NCI-H2107 treated with DMSO at 0.1 percent for 48 hours (cell line): ENCODE measurements around the gene INPP5A.

Source experiments
- DNase-seq: peaks from one replicate; lab custom pipeline; 2025; ENCODE audit not compliant: unreplicated experiment; lab: John Stamatoyannopoulos, UW

Gene INPP5A

DNA sequence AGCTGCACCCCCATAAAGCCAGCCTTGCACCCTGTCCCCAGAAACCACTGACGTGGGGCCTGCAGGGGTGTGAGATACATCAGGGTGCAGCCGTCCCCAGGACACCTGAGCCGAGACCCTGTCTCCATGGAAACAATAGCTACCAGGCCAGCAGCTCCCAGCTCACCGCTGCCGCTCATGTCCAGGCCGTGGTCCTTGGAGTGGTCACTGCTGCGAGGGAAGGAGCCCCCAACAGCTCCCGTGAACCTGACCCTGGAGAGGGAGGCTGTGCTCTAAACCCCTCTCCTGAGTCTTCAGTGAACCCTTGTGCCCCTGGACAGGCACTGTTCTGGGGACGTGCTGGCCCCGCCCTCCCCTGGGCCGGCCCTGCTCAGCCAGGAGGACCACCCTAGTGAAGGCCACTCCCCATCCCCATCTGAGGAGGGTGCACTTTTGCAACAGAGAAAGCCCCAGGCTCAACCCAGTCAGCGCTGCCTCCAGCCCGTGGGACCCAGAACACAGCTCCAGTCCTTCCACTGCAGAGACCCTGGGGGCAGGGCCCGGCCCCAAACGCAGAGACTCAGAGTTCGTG, 19.6 kb upstream of the INPP5A start:
- no peak for DNase-seq

GRCh38 chr10:132518572-132519381, 18.8 kb upstream of the INPP5A start:
- peak; percentile 17 for DNase-seq

- DNase-seq: no peak
Measured at GRCh38 chr10:132519382-132520176, 18.0 kb upstream of the INPP5A start.

- DNase-seq: no peak
Measured at GRCh38 chr10:132520177-132520811, 17.3 kb upstream of the INPP5A start.

DNA sequence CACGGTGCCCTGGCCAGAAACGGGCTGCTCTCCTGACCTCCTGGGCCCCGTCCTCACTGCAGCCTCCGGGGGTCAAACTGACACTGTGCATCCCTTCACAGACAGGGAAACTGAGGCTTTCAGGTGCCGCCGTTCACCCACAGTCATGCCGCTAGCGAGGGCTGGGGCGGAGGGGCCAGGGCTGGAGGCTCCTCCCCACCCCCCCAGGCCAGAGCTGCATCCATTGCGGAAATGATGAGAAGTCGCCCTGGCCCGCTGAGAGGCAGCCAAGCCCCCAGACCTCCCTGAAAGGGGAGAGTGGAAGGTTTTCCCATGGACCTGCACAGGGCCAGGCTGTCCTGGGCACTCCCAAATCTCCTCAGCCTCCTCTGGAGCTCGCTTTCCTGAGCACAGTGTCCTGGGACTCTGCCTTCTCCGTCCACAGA, 16.5 kb upstream of the INPP5A start:
- no peak for DNase-seq

DNA sequence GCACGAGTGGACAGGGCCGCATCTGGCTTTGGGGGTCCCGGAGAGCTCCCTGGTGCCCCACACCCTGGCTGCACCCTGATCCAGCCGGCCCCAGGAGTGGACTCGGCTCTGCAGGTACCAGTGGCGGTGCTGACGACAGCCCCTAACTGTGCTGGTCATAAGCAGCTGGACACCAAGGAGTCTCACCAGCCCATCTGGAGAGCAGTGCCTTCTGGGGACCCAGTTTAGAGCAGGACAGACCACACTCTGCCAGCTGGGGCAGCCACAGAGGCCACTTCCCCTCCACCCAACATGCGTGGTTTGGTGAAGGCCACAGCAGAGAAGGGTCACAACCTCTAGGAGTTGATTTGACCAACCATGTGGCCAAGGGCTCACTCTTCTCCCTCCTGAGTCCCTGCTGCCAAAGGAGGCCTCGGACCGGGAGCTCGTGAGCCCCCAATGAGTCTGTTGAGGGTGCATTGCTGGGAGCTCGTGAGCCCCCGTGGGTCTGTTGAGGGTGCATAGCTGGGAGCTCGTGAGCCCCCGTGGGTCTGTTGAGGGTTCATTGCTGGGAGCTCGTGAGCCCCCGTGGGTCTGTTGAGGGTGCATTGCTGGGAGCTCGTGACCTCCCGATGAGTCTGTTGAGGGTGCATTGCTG, 16.0 kb upstream of the INPP5A start:
- DNase-seq: no peak

GRCh38 chr10:132522521-132523411, 14.8 kb upstream of the INPP5A start:
- no peak for DNase-seq

DNA sequence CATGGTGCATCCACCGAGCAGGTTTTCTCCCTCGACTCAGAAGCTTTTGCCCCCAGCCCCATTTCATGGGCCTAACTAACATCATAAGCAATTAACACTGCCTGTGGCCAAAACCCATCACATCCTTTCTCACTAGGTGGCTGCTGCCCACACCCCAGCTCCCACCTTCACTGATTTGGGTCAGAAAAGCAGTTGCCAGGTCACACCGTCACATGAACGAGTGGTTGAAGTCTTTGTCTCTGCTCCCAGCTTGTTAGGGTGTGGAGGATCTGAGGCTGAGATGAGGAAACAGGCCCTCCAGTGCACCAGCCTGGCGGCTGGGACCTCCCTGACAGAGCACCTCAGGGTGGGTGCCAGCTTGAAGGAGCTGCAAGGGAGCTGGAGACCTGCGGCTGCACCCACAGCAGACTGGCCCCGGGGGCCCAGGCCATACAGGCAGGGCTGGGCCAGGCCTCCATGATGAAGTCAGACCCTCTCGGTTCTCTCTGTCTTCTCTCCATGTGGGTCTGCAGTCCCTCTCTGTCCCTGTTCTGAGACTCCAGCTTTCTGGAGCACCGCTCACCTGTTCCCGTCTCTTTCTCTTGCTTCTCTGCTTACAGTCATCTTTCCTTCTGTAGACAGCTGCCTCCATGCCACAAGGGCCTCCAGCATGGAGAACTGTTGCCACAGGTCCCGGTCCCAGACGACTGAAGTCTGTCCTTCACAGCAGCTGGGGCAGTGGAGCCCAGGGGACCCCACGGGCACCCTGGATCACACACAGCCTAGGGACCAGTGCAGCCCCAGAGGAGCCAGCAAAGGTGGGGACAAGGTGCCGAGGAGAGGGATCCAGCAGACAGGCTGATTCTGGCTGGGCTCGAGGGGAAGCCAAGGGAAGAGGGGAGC, 13.8 kb upstream of the INPP5A start:
- no peak for DNase-seq

DNA sequence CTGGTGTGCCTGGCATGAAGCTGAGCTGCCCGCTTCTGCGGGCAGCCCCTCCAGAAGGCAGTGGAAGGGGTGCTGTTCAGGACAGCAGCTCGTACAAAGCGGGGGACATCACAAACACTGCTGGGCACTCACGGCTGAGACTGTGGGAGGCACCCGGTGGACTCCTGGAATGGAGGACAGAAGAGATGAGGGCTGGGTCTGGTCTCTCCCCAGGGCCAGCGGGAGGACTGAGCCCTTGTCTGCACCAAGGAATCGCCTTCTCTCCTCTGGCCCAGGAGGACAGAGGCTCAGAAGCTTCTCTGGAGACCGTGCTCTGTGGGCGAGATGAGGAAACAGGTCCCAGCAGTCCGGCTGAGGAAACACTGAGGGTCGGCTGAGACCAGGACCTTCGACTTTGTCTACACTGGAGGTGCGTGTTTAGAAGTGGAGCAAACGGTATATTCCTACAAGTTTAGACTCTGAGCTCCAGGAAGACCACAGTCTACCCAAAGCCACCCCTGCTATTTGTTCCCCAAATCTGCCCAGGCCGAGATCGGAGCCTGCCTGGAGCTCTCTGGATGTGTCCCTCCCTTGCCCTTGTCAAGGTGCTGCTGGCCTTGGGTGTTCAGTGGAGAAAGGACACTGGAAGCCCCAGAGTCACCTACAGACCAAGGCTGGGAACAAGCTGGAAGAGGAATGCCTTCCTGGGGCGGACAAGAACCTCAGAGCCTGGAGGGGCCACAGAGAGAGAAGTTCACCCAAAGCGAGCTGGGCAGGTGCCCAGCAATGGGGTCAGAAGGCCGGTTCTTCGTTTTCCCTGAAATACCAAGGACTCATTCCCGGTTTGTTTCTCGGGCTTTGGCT, 12.9 kb upstream of the INPP5A start:
- DNase-seq: no peak

GRCh38 chr10:132526676-132527075, 10.9 kb upstream of the INPP5A start:
- no peak for DNase-seq

DNA sequence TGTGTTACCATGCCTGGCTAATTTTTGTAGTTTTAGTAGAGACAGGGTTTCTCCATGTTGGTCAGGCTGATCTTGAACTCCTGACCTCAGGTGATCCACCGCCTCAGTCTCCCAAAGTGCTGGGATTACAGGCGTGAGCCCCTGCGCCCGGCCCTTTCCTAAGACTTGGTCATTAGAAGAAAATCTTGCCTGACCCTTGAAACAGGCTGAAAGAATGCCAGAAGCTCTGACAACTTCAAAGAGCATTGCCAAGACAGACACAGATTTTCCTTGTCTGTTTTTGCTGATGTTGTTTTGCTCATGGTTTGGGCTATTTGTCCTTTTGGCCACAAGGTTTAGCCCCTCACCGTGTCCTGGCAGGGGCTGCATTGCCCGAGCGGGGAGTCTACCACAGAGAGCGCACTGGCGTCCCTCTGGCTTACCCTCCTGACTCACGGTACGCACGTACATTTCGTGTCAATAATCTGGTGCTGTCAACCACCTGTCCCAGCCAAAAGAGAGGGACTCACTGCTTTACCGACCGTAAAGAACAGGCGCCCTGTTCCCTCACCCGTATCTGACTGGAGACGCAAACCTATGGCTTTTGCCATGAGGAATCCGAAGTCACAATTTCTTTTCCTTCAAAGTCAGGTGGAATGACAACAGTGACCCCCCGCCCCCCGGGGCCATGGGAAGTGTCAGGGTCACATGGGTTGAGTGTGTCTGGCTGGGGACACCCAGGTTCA, 10.1 kb upstream of the INPP5A start:
- no peak for DNase-seq

GRCh38 chr10:132528064-132528691, 9.4 kb upstream of the INPP5A start:
- DNase-seq: no peak

DNA sequence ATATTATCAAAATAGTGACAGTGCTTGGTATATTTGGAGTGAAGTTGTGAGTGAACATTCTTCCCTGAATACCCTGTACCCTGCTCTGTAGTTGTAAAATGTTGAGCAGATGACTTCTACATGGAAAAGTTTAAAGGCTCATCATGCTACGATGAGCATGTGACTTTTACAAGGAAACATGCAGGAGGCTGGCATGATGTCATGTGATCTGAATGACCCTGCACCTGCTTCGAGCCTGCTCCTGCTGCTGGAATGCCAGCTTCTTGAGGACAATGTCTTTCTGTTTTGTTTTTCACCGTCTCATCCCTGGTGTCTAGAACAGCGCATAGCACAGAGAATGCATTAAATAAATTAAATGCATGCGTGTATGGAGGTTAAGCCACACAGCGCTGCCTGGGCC, 5.4 kb upstream of the INPP5A start:
- no peak for DNase-seq

DNA sequence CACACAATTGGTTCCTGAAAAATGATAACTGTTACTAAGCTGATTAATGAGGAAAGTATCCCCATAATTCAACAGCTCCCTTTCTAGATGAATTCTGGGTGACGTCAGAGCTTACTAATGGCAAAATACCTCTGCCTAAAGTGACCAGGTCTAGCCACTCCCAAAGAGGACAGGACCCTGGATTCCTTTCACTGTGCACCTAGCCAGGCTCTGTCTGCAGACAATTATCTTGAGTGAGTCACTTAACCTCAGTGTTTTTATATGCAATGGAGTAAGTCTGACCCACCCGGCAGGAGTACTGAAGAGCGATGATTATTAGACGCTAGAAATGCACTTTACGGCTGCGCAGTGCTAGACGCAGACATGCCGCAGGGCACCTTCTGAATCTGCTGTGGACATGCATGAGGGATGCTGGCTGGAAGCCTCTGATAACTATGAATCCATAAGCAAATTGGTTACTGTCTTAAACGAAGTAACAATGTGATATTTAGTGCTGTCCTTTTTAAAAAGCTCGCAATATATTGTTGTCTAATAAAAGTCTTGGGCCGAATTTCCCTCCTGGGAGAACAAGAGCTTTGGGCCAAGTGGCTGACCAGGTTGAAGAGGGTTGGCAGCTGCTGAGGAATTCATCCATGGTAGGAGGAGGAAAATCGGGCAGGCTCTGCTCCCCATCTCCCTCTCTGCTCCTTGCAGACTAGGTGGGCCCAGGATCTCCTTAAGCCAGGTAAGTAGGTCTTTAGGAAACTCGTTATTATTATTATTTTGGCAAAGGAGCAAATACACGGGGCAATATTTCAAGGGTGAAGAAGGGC, 4.6 kb upstream of the INPP5A start:
- no peak for DNase-seq

- DNase-seq: no peak
Measured at GRCh38 chr10:132533571-132534260, 3.9 kb upstream of the INPP5A start.
